DOHH2 (cell line): ENCODE measurements around the gene PHF24.

Source experiments
- EZH2phosphoT487 ChIP-seq: fragments of 200-600 bp; sonication (generic); IDR thresholded peaks from 2 replicates; pipeline ENCODE4 v1.6.1; 2017; ENCODE audit warnings: borderline replicate concordance, mild to moderate bottlenecking, antibody characterized with exemption, low read length, moderate library complexity, mixed read lengths
- TF ChIP-seq, protein P1 (sequence below): fragments of 200-600 bp; sonication (generic); IDR thresholded peaks from one replicate; pipeline ENCODE4 v1.5.1; 2014; ENCODE audit warnings: antibody characterized with exemption, mild to moderate bottlenecking, low read depth, low read length; ENCODE audit not compliant: poor library complexity, severe bottlenecking

- TF ChIP-seq, protein P1, sequence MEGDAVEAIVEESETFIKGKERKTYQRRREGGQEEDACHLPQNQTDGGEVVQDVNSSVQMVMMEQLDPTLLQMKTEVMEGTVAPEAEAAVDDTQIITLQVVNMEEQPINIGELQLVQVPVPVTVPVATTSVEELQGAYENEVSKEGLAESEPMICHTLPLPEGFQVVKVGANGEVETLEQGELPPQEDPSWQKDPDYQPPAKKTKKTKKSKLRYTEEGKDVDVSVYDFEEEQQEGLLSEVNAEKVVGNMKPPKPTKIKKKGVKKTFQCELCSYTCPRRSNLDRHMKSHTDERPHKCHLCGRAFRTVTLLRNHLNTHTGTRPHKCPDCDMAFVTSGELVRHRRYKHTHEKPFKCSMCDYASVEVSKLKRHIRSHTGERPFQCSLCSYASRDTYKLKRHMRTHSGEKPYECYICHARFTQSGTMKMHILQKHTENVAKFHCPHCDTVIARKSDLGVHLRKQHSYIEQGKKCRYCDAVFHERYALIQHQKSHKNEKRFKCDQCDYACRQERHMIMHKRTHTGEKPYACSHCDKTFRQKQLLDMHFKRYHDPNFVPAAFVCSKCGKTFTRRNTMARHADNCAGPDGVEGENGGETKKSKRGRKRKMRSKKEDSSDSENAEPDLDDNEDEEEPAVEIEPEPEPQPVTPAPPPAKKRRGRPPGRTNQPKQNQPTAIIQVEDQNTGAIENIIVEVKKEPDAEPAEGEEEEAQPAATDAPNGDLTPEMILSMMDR = no peak
- TF ChIP-seq EZH2phosphoT487 = no peak
Observed at GRCh38 chr9:34971146-34971811, 13.2 kb downstream of the PHF24 start.
